ENCODE results near the gene SLC12A7.

GRCh38 chr5:1089621-1090040 lies 22.2 kb downstream of the SLC12A7 start:
- TF ChIP-seq POLR2A (IDR thresholded peaks at IDR 0.05; ENCODE audit: low read depth, low read length) (no peak), POLR2AphosphoS5 (IDR thresholded peaks at IDR 0.05; ENCODE audit: low read depth, low read length) (no peak), TAF1 (IDR thresholded peaks at IDR 0.05; ENCODE audit: borderline replicate concordance, low read depth, low read length) (no peak)
